Tibial nerve (tissue), 4 donors: ENCODE data around the gene CCDC197.

Experiments used
- CTCF ChIP-seq, 5 experiments: fragments of 200-600 bp in 3 of 5; fragments of 450-650 bp in 2 of 5; sonication (generic) in 3 of 5; IDR thresholded peaks; one replicate each; pipeline ENCODE4 v1.5.1; 2016 to 2019; ENCODE audit warnings: antibody characterized with exemption in 5 of 5, mild to moderate bottlenecking in 3 of 5, moderate library complexity in 2 of 5
- EP300 ChIP-seq, 2 donors: sonication (generic); formaldehyde crosslinking; IDR thresholded peaks; one replicate each; pipeline ENCODE4 v1.6.1; 2017; ENCODE audit warnings: antibody characterized with exemption in 2 of 2, mild to moderate bottlenecking in 1 of 2
- POLR2A ChIP-seq, 2 donors: fragments of 450-650 bp; IDR thresholded peaks; one replicate each; pipeline ENCODE4 v1.6.1; 2017; ENCODE audit warnings: antibody characterized with exemption in 2 of 2, mild to moderate bottlenecking in 2 of 2, moderate library complexity in 2 of 2

- TF ChIP-seq CTCF (IDR thresholded peaks at IDR 0.05) = no peak
- TF ChIP-seq POLR2A (IDR thresholded peaks at IDR 0.05) = no peak
- TF ChIP-seq EP300 (IDR thresholded peaks at IDR 0.05) = no peak
Observed at GRCh38 chr14:93997916-93998870, 1.1 kb downstream of the CCDC197 start.
